Measurements from ENCODE around the gene AFAP1L1.
A peak's percentile ranks its signal among the peaks of the same experiment; 100 is the strongest.

The AFAP1L1 gene

GRCh38 chr5:149310947-149311658, 39.4 kb downstream of the AFAP1L1 start:
- no peak for DNase-seq (ENCODE audit: low read depth in 1 of 2, low spot score in 1 of 2)

- DNase-seq (ENCODE audit: low read depth in 1 of 2, low spot score in 1 of 2): no peak
Observed at GRCh38 chr5:149313151-149313841, 41.6 kb downstream of the AFAP1L1 start.

- DNase-seq (ENCODE audit: low read depth in 1 of 2, low spot score in 1 of 2): no peak
Observed at GRCh38 chr5:149314571-149315111, 43.0 kb downstream of the AFAP1L1 start.

- DNase-seq (ENCODE audit: low read depth in 1 of 2, low spot score in 1 of 2): no peak
Observed at GRCh38 chr5:149315753-149316152, 44.1 kb downstream of the AFAP1L1 start.

GRCh38 chr5:149317281-149318048, 45.8 kb downstream of the AFAP1L1 start:
- DNase-seq (ENCODE audit: low read depth in 1 of 2, low spot score in 1 of 2): peak in 1 of 2 donors; percentile 10

GRCh38 chr5:149319174-149319573, 47.5 kb downstream of the AFAP1L1 start:
- DNase-seq (ENCODE audit: low read depth in 1 of 2, low spot score in 1 of 2): no peak

- no peak for DNase-seq (ENCODE audit: low read depth in 1 of 2, low spot score in 1 of 2)
Observed at GRCh38 chr5:149320791-149321330, 49.2 kb downstream of the AFAP1L1 start.

- DNase-seq (ENCODE audit: low read depth in 1 of 2, low spot score in 1 of 2): no peak
Observed at GRCh38 chr5:149322518-149322917, 50.9 kb downstream of the AFAP1L1 start.

GRCh38 chr5:149323210-149323609, 51.6 kb downstream of the AFAP1L1 start:
- no peak for DNase-seq (ENCODE audit: low read depth in 1 of 2, low spot score in 1 of 2)

GRCh38 chr5:149323621-149324205, 52.1 kb downstream of the AFAP1L1 start:
- no peak for DNase-seq (ENCODE audit: low read depth in 1 of 2, low spot score in 1 of 2)

- no peak for DNase-seq (ENCODE audit: low read depth in 1 of 2, low spot score in 1 of 2)
Observed at GRCh38 chr5:149324641-149325040, 53.0 kb downstream of the AFAP1L1 start.

GRCh38 chr5:149325166-149325735, 53.6 kb downstream of the AFAP1L1 start:
- no peak for DNase-seq (ENCODE audit: low read depth in 1 of 2, low spot score in 1 of 2)

GRCh38 chr5:149325894-149326293, 54.2 kb downstream of the AFAP1L1 start:
- DNase-seq (ENCODE audit: low read depth in 1 of 2, low spot score in 1 of 2): no peak

GRCh38 chr5:149326611-149327010, 55.0 kb downstream of the AFAP1L1 start:
- no peak for DNase-seq (ENCODE audit: low read depth in 1 of 2, low spot score in 1 of 2)

- DNase-seq (ENCODE audit: low read depth in 1 of 2, low spot score in 1 of 2): no peak
Observed at GRCh38 chr5:149328177-149328576, 56.5 kb downstream of the AFAP1L1 start.

GRCh38 chr5:149333711-149334443, 62.2 kb downstream of the AFAP1L1 start:
- DNase-seq (ENCODE audit: low read depth in 1 of 2, low spot score in 1 of 2): no peak

GRCh38 chr5:149337736-149338135, 66.1 kb downstream of the AFAP1L1 start:
- no peak for DNase-seq (ENCODE audit: low read depth in 1 of 2, low spot score in 1 of 2)

GRCh38 chr5:149338364-149338763, 66.7 kb downstream of the AFAP1L1 start:
- DNase-seq (ENCODE audit: low read depth in 1 of 2, low spot score in 1 of 2): no peak

- DNase-seq (ENCODE audit: low read depth in 1 of 2, low spot score in 1 of 2): no peak
Observed at GRCh38 chr5:149340920-149341319, 69.3 kb downstream of the AFAP1L1 start.

GRCh38 chr5:149341876-149342275, 70.2 kb downstream of the AFAP1L1 start:
- no peak for DNase-seq (ENCODE audit: low read depth in 1 of 2, low spot score in 1 of 2)

Measured in activated CD4-positive, alpha-beta T cell treated with anti-CD3 and anti-CD28 coated beads, Interleukin-2, amount 50 U/mL, for 24 hours (primary cell).